ENCODE data around the gene RALBP1.
"Not testable (repeated sequence)": the region's sequence is repeated elsewhere in the genome, so short reads cannot be mapped to it uniquely, and the experiment has no call there.

RALBP1 gene

DNA sequence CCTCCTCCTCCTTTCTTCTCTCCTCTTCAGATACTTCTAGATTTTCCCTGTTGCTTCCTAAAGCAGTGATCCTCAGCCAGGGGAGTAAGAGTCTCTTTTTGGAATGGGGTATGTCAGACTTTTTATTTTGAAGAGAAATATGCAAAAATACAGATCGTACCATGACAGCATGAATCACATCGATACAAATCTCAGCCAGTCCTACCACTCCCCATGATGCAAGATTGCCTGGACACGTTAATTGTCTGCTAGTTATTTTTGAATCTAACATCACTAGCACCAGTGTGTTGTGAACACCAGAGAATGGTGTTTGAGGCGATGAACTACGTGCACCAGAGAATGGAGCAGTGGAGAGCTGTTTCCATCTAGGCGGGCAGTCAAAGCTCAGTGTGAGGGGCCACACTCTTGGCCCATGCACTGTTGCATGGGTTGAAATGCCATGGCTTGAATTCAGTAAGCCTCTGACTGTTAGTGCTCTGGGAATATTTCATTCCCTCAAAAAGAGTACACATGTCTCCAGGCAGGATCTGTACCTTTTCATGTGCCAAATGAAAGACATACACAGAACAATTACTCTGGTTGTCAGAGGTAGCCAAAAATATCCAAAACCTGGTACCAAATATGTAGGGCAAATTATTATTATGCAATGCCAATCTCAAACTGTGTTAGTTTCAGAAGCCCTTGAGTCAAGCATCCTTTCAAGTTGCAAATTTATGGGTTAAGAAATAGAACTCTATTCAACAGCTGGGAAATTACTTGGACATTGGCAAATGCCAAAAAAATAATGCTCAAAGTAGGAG is 46.3 kb upstream of the RALBP1 start:
- POLR2A ChIA-PET: no interaction called here
- H3K27ac ChIP-seq (ENCODE audit: extremely low read depth, low read depth, low read length): no peak overlapping the region
- H3K9me3 ChIP-seq (ENCODE audit: control insufficient read depth, insufficient read depth, low read depth, low read length): no peaks in the 10 kb centered on the region
- no peaks in the 10 kb centered on the region for H3K36me3 ChIP-seq (ENCODE audit: control insufficient read depth in 2 of 2, insufficient read depth in 1 of 2, low read length in 2 of 2)
- CTCF ChIA-PET: interaction anchor here (0.7 kb wide), 1 partner anchor 259 kb away, joined by 4 read pairs; no protein-coding TSS in a partner anchor
- TF ChIP-seq ZIC2 (tag by site-specific recombination; IDR thresholded peaks at IDR 0.05) (no peak), ZFP69B (tag by site-specific recombination; IDR thresholded peaks at IDR 0.05) (no peak), ZNF354C (tag by site-specific recombination; IDR thresholded peaks at IDR 0.05; ENCODE audit: borderline replicate concordance, low read depth) (no peak)
- TF ChIP-seq, protein P1, sequence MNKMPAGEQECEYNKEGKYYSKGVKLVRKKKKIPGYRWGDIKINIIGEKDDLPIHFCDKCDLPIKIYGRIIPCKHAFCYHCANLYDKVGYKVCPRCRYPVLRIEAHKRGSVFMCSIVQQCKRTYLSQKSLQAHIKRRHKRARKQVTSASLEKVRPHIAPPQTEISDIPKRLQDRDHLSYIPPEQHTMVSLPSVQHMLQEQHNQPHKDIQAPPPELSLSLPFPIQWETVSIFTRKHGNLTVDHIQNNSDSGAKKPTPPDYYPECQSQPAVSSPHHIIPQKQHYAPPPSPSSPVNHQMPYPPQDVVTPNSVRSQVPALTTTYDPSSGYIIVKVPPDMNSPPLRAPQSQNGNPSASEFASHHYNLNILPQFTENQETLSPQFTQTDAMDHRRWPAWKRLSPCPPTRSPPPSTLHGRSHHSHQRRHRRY (tag by site-specific recombination; IDR thresholded peaks at IDR 0.05): no peak
- TF ChIP-seq, protein P2, sequence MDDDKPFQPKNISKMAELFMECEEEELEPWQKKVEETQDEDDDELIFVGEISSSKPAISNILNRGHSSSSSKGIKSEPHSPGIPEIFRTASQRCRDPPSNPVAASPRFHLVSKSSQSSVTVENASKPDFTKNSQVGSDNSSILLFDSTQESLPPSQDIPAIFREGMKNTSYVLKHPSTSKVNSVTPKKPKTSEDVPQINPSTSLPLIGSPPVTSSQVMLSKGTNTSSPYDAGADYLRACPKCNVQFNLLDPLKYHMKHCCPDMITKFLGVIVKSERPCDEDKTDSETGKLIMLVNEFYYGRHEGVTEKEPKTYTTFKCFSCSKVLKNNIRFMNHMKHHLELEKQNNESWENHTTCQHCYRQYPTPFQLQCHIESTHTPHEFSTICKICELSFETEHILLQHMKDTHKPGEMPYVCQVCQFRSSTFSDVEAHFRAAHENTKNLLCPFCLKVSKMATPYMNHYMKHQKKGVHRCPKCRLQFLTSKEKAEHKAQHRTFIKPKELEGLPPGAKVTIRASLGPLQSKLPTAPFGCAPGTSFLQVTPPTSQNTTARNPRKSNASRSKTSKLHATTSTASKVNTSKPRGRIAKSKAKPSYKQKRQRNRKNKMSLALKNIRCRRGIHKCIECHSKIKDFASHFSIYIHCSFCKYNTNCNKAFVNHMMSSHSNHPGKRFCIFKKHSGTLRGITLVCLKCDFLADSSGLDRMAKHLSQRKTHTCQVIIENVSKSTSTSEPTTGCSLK (tag by site-specific recombination; IDR thresholded peaks at IDR 0.05): no peak
- no peaks in the 10 kb centered on the region for H3K4me1 ChIP-seq (ENCODE audit: control insufficient read depth, insufficient read depth, low read length)
- H3K4me3 ChIP-seq (ENCODE audit: low read depth, low read length): no peak overlapping the region

DNA sequence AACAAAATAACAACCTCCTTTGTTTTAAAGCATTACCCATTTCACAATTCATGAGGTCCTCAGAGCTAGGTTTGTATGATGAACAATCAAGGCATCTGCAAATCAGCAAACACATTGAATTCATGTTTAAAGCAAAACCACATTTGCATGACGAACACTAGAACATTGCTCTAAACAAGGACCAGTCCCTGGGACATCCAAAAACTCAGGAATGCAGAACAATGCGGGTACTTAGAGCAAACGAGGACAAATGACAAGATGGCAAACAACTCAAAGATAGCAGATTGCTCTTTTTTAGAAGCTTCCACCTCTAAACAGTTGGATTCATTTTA is 45.7 kb upstream of the RALBP1 start:
- Histone ChIP-seq H3K36me3 (ENCODE audit: control insufficient read depth in 2 of 2, insufficient read depth in 1 of 2, low read length in 2 of 2) (no peaks in the 10 kb centered on the region), H3K9me3 (ENCODE audit: control insufficient read depth, insufficient read depth, low read depth, low read length) (no peaks in the 10 kb centered on the region), H3K4me3 (ENCODE audit: low read depth, low read length) (no peak overlapping the region), H3K27ac (ENCODE audit: extremely low read depth, low read depth, low read length) (no peak overlapping the region), H3K4me1 (ENCODE audit: control insufficient read depth, insufficient read depth, low read length) (no peaks in the 10 kb centered on the region)
- ChIA-PET POLR2A (no interaction called here), CTCF (interaction anchor here (0.6 to 0.7 kb wide), 2 partner anchors 253 to 258 kb away, joined by 3 to 4 read pairs; no protein-coding TSS in a partner anchor)
- TF ChIP-seq, protein P3, sequence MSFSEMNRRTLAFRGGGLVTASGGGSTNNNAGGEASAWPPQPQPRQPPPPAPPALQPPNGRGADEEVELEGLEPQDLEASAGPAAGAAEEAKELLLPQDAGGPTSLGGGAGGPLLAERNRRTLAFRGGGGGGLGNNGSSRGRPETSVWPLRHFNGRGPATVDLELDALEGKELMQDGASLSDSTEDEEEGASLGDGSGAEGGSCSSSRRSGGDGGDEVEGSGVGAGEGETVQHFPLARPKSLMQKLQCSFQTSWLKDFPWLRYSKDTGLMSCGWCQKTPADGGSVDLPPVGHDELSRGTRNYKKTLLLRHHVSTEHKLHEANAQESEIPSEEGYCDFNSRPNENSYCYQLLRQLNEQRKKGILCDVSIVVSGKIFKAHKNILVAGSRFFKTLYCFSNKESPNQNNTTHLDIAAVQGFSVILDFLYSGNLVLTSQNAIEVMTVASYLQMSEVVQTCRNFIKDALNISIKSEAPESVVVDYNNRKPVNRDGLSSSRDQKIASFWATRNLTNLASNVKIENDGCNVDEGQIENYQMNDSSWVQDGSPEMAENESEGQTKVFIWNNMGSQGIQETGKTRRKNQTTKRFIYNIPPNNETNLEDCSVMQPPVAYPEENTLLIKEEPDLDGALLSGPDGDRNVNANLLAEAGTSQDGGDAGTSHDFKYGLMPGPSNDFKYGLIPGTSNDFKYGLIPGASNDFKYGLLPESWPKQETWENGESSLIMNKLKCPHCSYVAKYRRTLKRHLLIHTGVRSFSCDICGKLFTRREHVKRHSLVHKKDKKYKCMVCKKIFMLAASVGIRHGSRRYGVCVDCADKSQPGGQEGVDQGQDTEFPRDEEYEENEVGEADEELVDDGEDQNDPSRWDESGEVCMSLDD (tag by site-specific recombination; IDR thresholded peaks at IDR 0.05): no peak
- TF ChIP-seq ZNF155 (tag by site-specific recombination; IDR thresholded peaks at IDR 0.05) (no peak), WT1 (tag by site-specific recombination; IDR thresholded peaks at IDR 0.05) (no peak), ZNF76 (tag by site-specific recombination; IDR thresholded peaks at IDR 0.05; ENCODE audit: borderline replicate concordance, low read depth) (no peak), ZBTB7A (tag by site-specific recombination; IDR thresholded peaks at IDR 0.05; ENCODE audit: low read depth) (no peak), ZNF555 (tag by site-specific recombination; conservative IDR thresholded peaks at IDR 0.05) (no peak), ZNF133 (tag by site-specific recombination; IDR thresholded peaks at IDR 0.05) (no peak)
- TF ChIP-seq, protein P4, sequence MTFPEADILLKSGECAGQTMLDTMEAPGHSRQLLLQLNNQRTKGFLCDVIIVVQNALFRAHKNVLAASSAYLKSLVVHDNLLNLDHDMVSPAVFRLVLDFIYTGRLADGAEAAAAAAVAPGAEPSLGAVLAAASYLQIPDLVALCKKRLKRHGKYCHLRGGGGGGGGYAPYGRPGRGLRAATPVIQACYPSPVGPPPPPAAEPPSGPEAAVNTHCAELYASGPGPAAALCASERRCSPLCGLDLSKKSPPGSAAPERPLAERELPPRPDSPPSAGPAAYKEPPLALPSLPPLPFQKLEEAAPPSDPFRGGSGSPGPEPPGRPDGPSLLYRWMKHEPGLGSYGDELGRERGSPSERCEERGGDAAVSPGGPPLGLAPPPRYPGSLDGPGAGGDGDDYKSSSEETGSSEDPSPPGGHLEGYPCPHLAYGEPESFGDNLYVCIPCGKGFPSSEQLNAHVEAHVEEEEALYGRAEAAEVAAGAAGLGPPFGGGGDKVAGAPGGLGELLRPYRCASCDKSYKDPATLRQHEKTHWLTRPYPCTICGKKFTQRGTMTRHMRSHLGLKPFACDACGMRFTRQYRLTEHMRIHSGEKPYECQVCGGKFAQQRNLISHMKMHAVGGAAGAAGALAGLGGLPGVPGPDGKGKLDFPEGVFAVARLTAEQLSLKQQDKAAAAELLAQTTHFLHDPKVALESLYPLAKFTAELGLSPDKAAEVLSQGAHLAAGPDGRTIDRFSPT (tag by site-specific recombination; IDR thresholded peaks at IDR 0.05): no peak

DNA sequence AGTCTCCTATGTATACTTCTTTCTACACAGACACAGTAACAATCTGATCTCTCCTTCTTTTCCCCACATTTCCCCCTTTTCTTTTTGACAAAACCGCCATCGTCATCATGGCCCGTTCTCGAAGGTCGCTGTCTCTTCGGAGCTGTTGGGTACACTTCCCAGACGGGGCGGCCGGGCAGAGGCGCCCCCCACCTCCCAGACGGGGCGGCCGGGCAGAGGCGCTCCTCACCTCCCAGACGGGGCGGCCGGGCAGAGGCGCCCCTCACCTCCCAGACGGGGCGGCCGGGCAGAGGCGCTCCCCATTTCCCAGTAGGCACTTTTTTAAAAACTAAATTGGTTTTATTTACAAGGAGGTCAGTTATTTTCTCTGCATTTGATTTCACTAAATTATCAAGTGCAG is 45.0 kb upstream of the RALBP1 start:
- CTCF ChIA-PET: interaction anchor here (0.6 kb wide), 1 partner anchor 252 kb away, joined by 3 read pairs; no protein-coding TSS in a partner anchor
- POLR2A ChIA-PET; H3K36me3 ChIP-seq (ENCODE audit: control insufficient read depth in 2 of 2, insufficient read depth in 1 of 2, low read length in 2 of 2); H3K27ac ChIP-seq (ENCODE audit: extremely low read depth, low read depth, low read length); H3K4me3 ChIP-seq (ENCODE audit: low read depth, low read length); H3K4me1 ChIP-seq (ENCODE audit: control insufficient read depth, insufficient read depth, low read length); H3K9me3 ChIP-seq (ENCODE audit: control insufficient read depth, insufficient read depth, low read depth, low read length): not testable (repeated sequence)

All from HEK293 (cell line).